HUES48 (cell line): ENCODE data around the gene STARD3.

Experiments
- H3K27ac ChIP-seq: one replicate; pipeline ENCODE4 v1.7.0; 2013; ENCODE audit warnings: low read depth, low read length, inconsistent platforms
- H3K27me3 ChIP-seq: 2 replicates; pipeline ENCODE4 v1.6.1; 2013; ENCODE audit warnings: mild to moderate bottlenecking, low read length; ENCODE audit not compliant: control insufficient read depth, insufficient read depth
- H3K36me3 ChIP-seq: 2 replicates; pipeline ENCODE4 v1.6.1; 2013; ENCODE audit warnings: low read length; ENCODE audit not compliant: control insufficient read depth, insufficient read depth
- H3K4me1 ChIP-seq: 2 replicates; pipeline ENCODE4 v1.6.1; 2013; ENCODE audit warnings: mild to moderate bottlenecking, low read length; ENCODE audit not compliant: control insufficient read depth, insufficient read depth
- H3K4me3 ChIP-seq: 2 replicates; pipeline ENCODE4 v1.5.1; 2013; ENCODE audit warnings: mild to moderate bottlenecking, low read depth, low read length
- H3K9ac ChIP-seq: 2 replicates; pipeline ENCODE4 v1.6.1; 2013; ENCODE audit warnings: mild to moderate bottlenecking, low read depth, low read length, moderate library complexity
- H3K9me3 ChIP-seq: 2 replicates; pipeline ENCODE4 v1.6.1; 2013; ENCODE audit warnings: low read length; ENCODE audit not compliant: control insufficient read depth, insufficient read depth

Gene STARD3

GRCh38 chr17:39655105-39655504 lies 18.2 kb downstream of the STARD3 start:
- no peaks in the 10 kb centered on the region for H3K27me3 ChIP-seq
- H3K9ac ChIP-seq: no peak overlapping the region
- no peak overlapping the region for H3K27ac ChIP-seq
- H3K9me3 ChIP-seq: no peaks in the 10 kb centered on the region
- H3K4me1 ChIP-seq: peaks cover 25% of the 10 kb centered on the region
- peaks cover 5% of the 10 kb centered on the region; the same call in 1 of the 2 replicates for H3K36me3 ChIP-seq
- no peak overlapping the region for H3K4me3 ChIP-seq

GRCh38 chr17:39658346-39658745 lies 21.4 kb downstream of the STARD3 start:
- Histone ChIP-seq H3K27me3 (no peaks in the 10 kb centered on the region), H3K9me3 (no peaks in the 10 kb centered on the region), H3K27ac (no peak overlapping the region), H3K4me1 (peaks cover 22% of the 10 kb centered on the region; the same call in 1 of the 2 replicates), H3K9ac (no peak overlapping the region), H3K4me3 (no peak overlapping the region), H3K36me3 (peaks cover 20% of the 10 kb centered on the region)

- Histone ChIP-seq H3K36me3 (peaks cover 20% of the 10 kb centered on the region), H3K27me3 (no peaks in the 10 kb centered on the region), H3K9ac (no peak overlapping the region)
Measured at GRCh38 chr17:39658760-39659159, 21.8 kb downstream of the STARD3 start.

GRCh38 chr17:39659279-39660010 lies 22.5 kb downstream of the STARD3 start:
- Histone ChIP-seq H3K36me3 (peaks cover 20% of the 10 kb centered on the region), H3K9me3 (no peaks in the 10 kb centered on the region), H3K27ac (no peak overlapping the region), H3K4me3 (no peak overlapping the region), H3K27me3 (no peaks in the 10 kb centered on the region), H3K4me1 (peaks cover 26% of the 10 kb centered on the region), H3K9ac (no peak overlapping the region)

More at GRCh38 chr17:39658760-39659159, 21.8 kb downstream of the STARD3 start:
- H3K4me1 ChIP-seq: peaks cover 20% of the 10 kb centered on the region; the same call in 1 of the 2 replicates
- H3K4me3 ChIP-seq: no peak overlapping the region
- no peak overlapping the region for H3K27ac ChIP-seq
- no peaks in the 10 kb centered on the region for H3K9me3 ChIP-seq

GRCh38 chr17:39660011-39660360 lies 23.0 kb downstream of the STARD3 start:
- Histone ChIP-seq H3K27ac (no peak overlapping the region), H3K27me3 (no peaks in the 10 kb centered on the region), H3K4me1 (peaks cover 31% of the 10 kb centered on the region), H3K9me3 (no peaks in the 10 kb centered on the region), H3K4me3 (no peak overlapping the region), H3K9ac (no peak overlapping the region), H3K36me3 (peaks cover 20% of the 10 kb centered on the region)

GRCh38 chr17:39660397-39661385 lies 23.7 kb downstream of the STARD3 start:
- Histone ChIP-seq H3K4me1 (peaks cover 37% of the 10 kb centered on the region), H3K9me3 (no peaks in the 10 kb centered on the region), H3K36me3 (peaks cover 20% of the 10 kb centered on the region), H3K27me3 (peaks cover 1% of the 10 kb centered on the region; the same call in 1 of the 2 replicates), H3K9ac (no peak overlapping the region), H3K4me3 (no peak overlapping the region), H3K27ac (no peak overlapping the region)

GRCh38 chr17:39661744-39662541 lies 25.0 kb downstream of the STARD3 start:
- H3K27ac ChIP-seq: peak overlapping the region; percentile 22
- peaks cover 20% of the 10 kb centered on the region for H3K36me3 ChIP-seq
- peaks cover 49% of the 10 kb centered on the region for H3K4me1 ChIP-seq
- no peak overlapping the region for H3K4me3 ChIP-seq
- no peak overlapping the region for H3K9ac ChIP-seq
- peaks cover 13% of the 10 kb centered on the region for H3K27me3 ChIP-seq
- H3K9me3 ChIP-seq: no peaks in the 10 kb centered on the region

- H3K4me1 ChIP-seq: peaks cover 53% of the 10 kb centered on the region
- peaks cover 19% of the 10 kb centered on the region for H3K27me3 ChIP-seq
- no peak overlapping the region for H3K4me3 ChIP-seq
- peaks cover 20% of the 10 kb centered on the region for H3K36me3 ChIP-seq
- H3K9ac ChIP-seq: no peak overlapping the region
- H3K9me3 ChIP-seq: no peaks in the 10 kb centered on the region
- H3K27ac ChIP-seq: peak overlapping the region; percentile 31
Measured at GRCh38 chr17:39662551-39663339, 25.8 kb downstream of the STARD3 start.

GRCh38 chr17:39663340-39663687 lies 26.4 kb downstream of the STARD3 start:
- Histone ChIP-seq H3K4me3 (no peak overlapping the region), H3K36me3 (peaks cover 20% of the 10 kb centered on the region), H3K9me3 (no peaks in the 10 kb centered on the region), H3K27me3 (peaks cover 19% of the 10 kb centered on the region), H3K4me1 (peaks cover 48% of the 10 kb centered on the region), H3K9ac (no peak overlapping the region), H3K27ac (peak overlapping the region; percentile 52)
